ENCODE measurements around the gene TUBA1A.
"Not testable (repeated sequence)": the region's sequence is repeated elsewhere in the genome, so short reads cannot be mapped to it uniquely, and the experiment has no call there.

Gene TUBA1A

DNA sequence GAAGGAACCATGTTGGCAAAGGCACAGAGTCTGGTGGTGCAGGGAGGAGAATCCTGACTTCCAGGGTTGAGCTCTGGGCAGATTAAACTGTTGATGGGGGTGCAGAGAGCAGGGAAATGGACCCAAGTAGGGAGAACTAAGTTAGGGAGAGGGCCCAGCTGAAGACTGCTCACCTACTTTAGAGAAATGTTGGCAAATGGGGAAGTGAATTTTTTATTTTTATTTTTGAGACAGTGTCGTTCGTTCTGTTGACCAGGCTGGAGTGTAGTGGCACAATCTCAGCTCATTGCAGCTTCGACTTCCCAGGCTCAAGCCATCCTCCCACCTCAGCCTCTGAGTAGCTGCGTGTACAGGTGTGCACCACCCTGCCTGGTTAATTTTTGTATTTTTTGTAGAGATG, 32.1 kb upstream of the TUBA1A start:
- TF ChIP-seq GATA1 (IDR thresholded peaks at IDR 0.05; ENCODE audit: low read depth, low read length), result no peak
- TF ChIP-seq POLR2A (IDR thresholded peaks at IDR 0.05; ENCODE audit: low read length), result no peak
- DNase-seq, result no peak

- no peak for DNase-seq
- TF ChIP-seq GATA1 (IDR thresholded peaks at IDR 0.05; ENCODE audit: low read depth, low read length), result no peak
- TF ChIP-seq POLR2A (IDR thresholded peaks at IDR 0.05; ENCODE audit: low read length), result no peak
These were observed 30.6 kb upstream of the TUBA1A start for GRCh38 chr12:49219417-49220026.

GRCh38 chr12:49212572-49212971, 23.7 kb upstream of the TUBA1A start:
- no peak for DNase-seq
- TF ChIP-seq POLR2A (IDR thresholded peaks at IDR 0.05; ENCODE audit: low read length) (no peak), GATA1 (IDR thresholded peaks at IDR 0.05; ENCODE audit: low read depth, low read length) (no peak)

DNA sequence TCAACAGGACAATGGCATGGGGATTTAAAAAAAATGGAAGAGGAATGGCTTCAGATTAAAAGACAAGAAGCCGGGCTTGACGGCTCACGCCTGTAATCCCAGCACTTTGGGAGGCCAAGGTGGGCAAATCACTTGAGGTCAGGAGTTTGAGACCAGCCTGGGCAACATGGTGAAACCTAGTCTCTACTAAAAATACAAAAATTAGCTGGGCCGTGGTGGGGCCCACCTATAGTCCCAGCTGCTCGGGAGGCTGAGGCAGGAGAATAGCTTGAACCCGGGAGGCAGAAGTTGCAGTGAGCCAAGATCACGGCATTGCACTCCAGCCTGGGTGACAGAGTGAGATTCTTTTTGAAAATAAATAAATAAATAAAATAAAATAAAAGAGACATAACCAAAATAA, 21.8 kb upstream of the TUBA1A start:
- not testable (repeated sequence) for DNase-seq

GRCh38 chr12:49208676-49209075, 19.8 kb upstream of the TUBA1A start:
- no peak for DNase-seq
- TF ChIP-seq POLR2A (IDR thresholded peaks at IDR 0.05; ENCODE audit: low read length), result no peak
- no peak for TF ChIP-seq GATA1 (IDR thresholded peaks at IDR 0.05; ENCODE audit: low read depth, low read length)

DNA sequence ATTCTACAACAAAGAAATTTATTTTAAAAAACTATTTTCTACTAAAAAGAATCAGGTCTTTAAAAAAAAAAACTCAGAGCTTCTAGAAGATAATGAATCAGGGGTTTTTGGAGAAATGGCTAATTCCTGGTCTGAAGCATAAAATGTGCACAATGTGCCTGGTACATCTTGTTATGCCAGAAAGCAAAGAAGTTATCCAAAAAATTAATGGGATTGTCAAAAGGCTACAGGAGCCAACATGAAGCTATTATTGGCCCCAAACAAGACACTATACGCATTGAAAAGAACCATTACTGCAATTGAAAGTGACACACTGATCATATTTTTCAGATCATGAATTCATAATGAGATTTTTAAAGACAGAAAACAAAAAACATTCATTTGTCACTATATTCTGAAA, 19.3 kb upstream of the TUBA1A start:
- TF ChIP-seq GATA1 (IDR thresholded peaks at IDR 0.05; ENCODE audit: low read depth, low read length), result no peak
- no peak for TF ChIP-seq POLR2A (IDR thresholded peaks at IDR 0.05; ENCODE audit: low read length)
- no peak for DNase-seq

GRCh38 chr12:49206389-49206788, 17.5 kb upstream of the TUBA1A start:
- no peak for TF ChIP-seq POLR2A (IDR thresholded peaks at IDR 0.05; ENCODE audit: low read length)
- TF ChIP-seq GATA1 (IDR thresholded peaks at IDR 0.05; ENCODE audit: low read depth, low read length), result no peak
- DNase-seq, result no peak

GRCh38 chr12:49201595-49202295, 12.9 kb upstream of the TUBA1A start:
- TF ChIP-seq GATA1 (IDR thresholded peaks at IDR 0.05; ENCODE audit: low read depth, low read length) (no peak), POLR2A (IDR thresholded peaks at IDR 0.05; ENCODE audit: low read length) (peak; percentile 22)
- peak; percentile 20 to 24 for DNase-seq

GRCh38 chr12:49200919-49201594, 12.2 kb upstream of the TUBA1A start:
- no peak for TF ChIP-seq POLR2A (IDR thresholded peaks at IDR 0.05; ENCODE audit: low read length)
- TF ChIP-seq GATA1 (IDR thresholded peaks at IDR 0.05; ENCODE audit: low read depth, low read length), result no peak
- DNase-seq, result peak; percentile 46 to 78

GRCh38 chr12:49198431-49199155, 9.7 kb upstream of the TUBA1A start:
- no peak for DNase-seq
- TF ChIP-seq POLR2A (IDR thresholded peaks at IDR 0.05; ENCODE audit: low read length), result no peak
- no peak for TF ChIP-seq GATA1 (IDR thresholded peaks at IDR 0.05; ENCODE audit: low read depth, low read length)

DNA sequence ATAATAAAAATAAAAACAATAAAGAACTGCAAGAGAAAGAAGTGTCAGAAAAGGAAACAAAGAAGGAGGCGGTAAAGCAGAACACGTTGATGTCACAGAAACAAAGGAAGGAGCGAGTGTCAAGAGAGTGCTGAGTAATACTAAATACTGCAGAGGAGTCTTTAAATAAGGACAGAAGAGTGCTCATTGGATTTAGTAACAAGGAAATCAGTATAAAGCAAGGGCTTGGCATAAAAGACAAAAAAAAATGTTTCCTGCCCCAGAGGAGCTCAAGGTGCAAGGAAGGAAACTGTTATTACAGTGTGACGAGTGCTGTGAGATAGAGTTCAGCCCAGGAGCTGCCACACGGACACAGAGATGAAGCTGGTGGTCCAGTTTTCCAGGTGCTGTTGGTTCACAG, 8.4 kb upstream of the TUBA1A start:
- TF ChIP-seq GATA1 (IDR thresholded peaks at IDR 0.05; ENCODE audit: low read depth, low read length) (no peak), POLR2A (IDR thresholded peaks at IDR 0.05; ENCODE audit: low read length) (no peak)
- DNase-seq, result no peak

GRCh38 chr12:49195736-49196135, 6.9 kb upstream of the TUBA1A start:
- no peak for DNase-seq
- TF ChIP-seq GATA1 (IDR thresholded peaks at IDR 0.05; ENCODE audit: low read depth, low read length) (no peak), POLR2A (IDR thresholded peaks at IDR 0.05; ENCODE audit: low read length) (no peak)

DNA sequence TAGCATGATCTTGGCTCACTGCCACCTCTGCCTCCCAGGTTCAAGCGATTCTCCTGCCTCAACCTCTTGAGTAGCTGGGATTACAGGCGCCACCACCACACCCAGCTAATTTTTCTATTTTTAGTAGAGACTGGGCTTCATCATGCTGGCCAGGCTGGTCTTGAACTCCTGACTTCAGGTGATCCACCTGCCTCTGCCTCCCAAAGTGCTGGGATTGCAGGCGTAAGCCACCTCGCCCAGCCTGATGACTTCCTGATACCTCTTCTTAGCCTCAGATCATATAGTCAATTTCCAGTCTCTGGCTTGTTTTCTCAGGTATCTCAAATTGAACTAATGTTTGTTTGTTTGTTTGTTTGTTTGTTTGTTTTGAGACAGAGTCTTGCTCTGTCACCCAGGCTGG, 4.9 kb upstream of the TUBA1A start:
- DNase-seq, result not testable (repeated sequence)

- not testable (repeated sequence) for DNase-seq
These were observed 2.6 kb upstream of the TUBA1A start for GRCh38 chr12:49191498-49191897.

- no peak for DNase-seq
- TF ChIP-seq POLR2A (IDR thresholded peaks at IDR 0.05; ENCODE audit: low read length), result no peak
- no peak for TF ChIP-seq GATA1 (IDR thresholded peaks at IDR 0.05; ENCODE audit: low read depth, low read length)
These were observed 2.1 kb upstream of the TUBA1A start for GRCh38 chr12:49190974-49191373.
